Uterus (tissue), 4 donors: ENCODE results near the gene TUBB2A. TPM values are rescaled to one million over a fixed set of nuclear protein-coding genes. Genes with fewer than 3 reads are reported as not detected.
"Not testable (repeated sequence)": the region's sequence is repeated elsewhere in the genome, so short reads cannot be mapped to it uniquely, and the experiment has no call there.

ENCODE experiments used
- DNase-seq, 2 donors: peaks; one replicate each; pipeline ENCODE4 v3.0.0-alpha.2; 2019 to 2020
- H3K27ac ChIP-seq, 2 donors: fragments of 200-600 bp; sonication (generic); 1 replicate in 1 of 2; 2 replicates in 1 of 2; pipeline ENCODE4 v1.5.1; 2016 to 2018
- H3K27me3 ChIP-seq, 2 donors: fragments of 200-600 bp; sonication (generic); one replicate each; pipeline ENCODE4 v1.5.1; 2018 to 2019; ENCODE audit warnings: control low read depth in 1 of 2
- H3K36me3 ChIP-seq, 2 donors: fragments of 200-600 bp; sonication (generic); one replicate each; pipeline ENCODE4 v1.5.1; 2019; ENCODE audit warnings: control low read depth in 1 of 2
- H3K4me1 ChIP-seq, 2 donors: fragments of 200-600 bp; sonication (generic); one replicate each; pipeline ENCODE4 v1.5.1; 2018 to 2019; ENCODE audit warnings: control low read depth in 1 of 2
- H3K4me3 ChIP-seq, 2 donors: fragments of 200-600 bp; sonication (generic); 1 replicate in 1 of 2; 2 replicates in 1 of 2; pipeline ENCODE4 v1.5.1; 2018 to 2019; ENCODE audit warnings: mild to moderate bottlenecking in 1 of 2
- H3K9me3 ChIP-seq, 2 donors: fragments of 200-600 bp; sonication (generic); one replicate each; pipeline ENCODE4 v1.5.1; 2019; ENCODE audit warnings: control low read depth in 1 of 2
- CTCF ChIP-seq, 4 experiments: fragments of 200-600 bp in 2 of 4; fragments of 450-650 bp in 2 of 4; sonication (generic) in 2 of 4; IDR thresholded peaks; one replicate each; pipeline ENCODE4 v1.5.1; 2016 to 2019; ENCODE audit warnings: antibody characterized with exemption in 4 of 4, mild to moderate bottlenecking in 2 of 4, moderate library complexity in 1 of 4
- POLR2A ChIP-seq, 2 donors: fragments of 450-650 bp; IDR thresholded peaks; one replicate each; pipeline ENCODE4 v1.6.1; 2016; ENCODE audit warnings: antibody characterized with exemption in 2 of 2, mild to moderate bottlenecking in 1 of 2, moderate library complexity in 1 of 2
- intact Hi-C: fragments of 100-400 bp; cut with DNase I; formaldehyde crosslinking; loops from one replicate; pipeline ENCODE4 v1.15.1; 2023; ENCODE audit warnings: low total_unique reads
- total RNA-seq, 4 donors: library from RNA; depleted of rRNA in 3 of 4; stranded (reverse); fragments of >200 nt in 3 of 4; gene quantifications; one replicate each; pipeline versions ENCODE4 v1.1.0 to v1.2.4, GENCODE V29; 2014 to 2023
- donor health status: DM: yes; HTN: yes; CAD: no.

Gene TUBB2A
- total RNA-seq, 4 donors from 2014 or later = 21.5 to 100 (median 59.0) TPM

- Histone ChIP-seq H3K4me3 (peak overlapping the region; percentile 52 to 66), H3K36me3 (no peaks in the 10 kb centered on the region), H3K27ac (peak overlapping the region; percentile 76 to 83), H3K27me3 (no peaks in the 10 kb centered on the region), H3K4me1 (no peaks in the 10 kb centered on the region), H3K9me3 (no peaks in the 10 kb centered on the region)
- TF ChIP-seq CTCF (IDR thresholded peaks at IDR 0.05) = no peak
- TF ChIP-seq POLR2A (IDR thresholded peaks at IDR 0.05) = no peak
- intact Hi-C loops = no loop called here
- no peak for DNase-seq
Measured at GRCh38 chr6:3162067-3162497, 4.7 kb upstream of the TUBB2A start.

- no peak overlapping the region for H3K4me3 ChIP-seq
- TF ChIP-seq CTCF (IDR thresholded peaks at IDR 0.05) = no peak
- TF ChIP-seq POLR2A (IDR thresholded peaks at IDR 0.05) = no peak
- intact Hi-C loops = no loop called here
- no peaks in the 10 kb centered on the region for H3K9me3 ChIP-seq
- DNase-seq = peak in 1 of 2 donors; percentile 40
- H3K27ac ChIP-seq = peak overlapping the region; percentile 6 to 21
- H3K27me3 ChIP-seq = no peaks in the 10 kb centered on the region
- H3K36me3 ChIP-seq = no peaks in the 10 kb centered on the region
- H3K4me1 ChIP-seq = no peaks in the 10 kb centered on the region
Measured at GRCh38 chr6:3159805-3160781, 2.7 kb upstream of the TUBB2A start.

- Histone ChIP-seq H3K4me3 (peak overlapping the region; percentile 56 to 82), H3K27ac (peak overlapping the region; percentile 93 to 99)
- H3K36me3 ChIP-seq, H3K4me1 ChIP-seq, intact Hi-C loops, H3K27me3 ChIP-seq, H3K9me3 ChIP-seq: not testable (repeated sequence)
- peak; percentile 35 to 37 for DNase-seq
Measured at GRCh38 chr6:3156184-3157130, 887 bp downstream of the TUBB2A start.

GRCh38 chr6:3155416-3155815 is 1.9 kb downstream of the TUBB2A start:
- H3K9me3 ChIP-seq, intact Hi-C loops, DNase-seq, H3K4me3 ChIP-seq, H3K36me3 ChIP-seq, H3K27ac ChIP-seq, H3K27me3 ChIP-seq, H3K4me1 ChIP-seq: not testable (repeated sequence)

GRCh38 chr6:3152689-3153088 is 4.7 kb downstream of the TUBB2A start:
- no peaks in the 10 kb centered on the region for H3K9me3 ChIP-seq
- intact Hi-C loops = no loop called here
- H3K27ac ChIP-seq = no peak overlapping the region
- no peak for TF ChIP-seq POLR2A (IDR thresholded peaks at IDR 0.05)
- TF ChIP-seq CTCF (IDR thresholded peaks at IDR 0.05) = no peak
- H3K27me3 ChIP-seq = no peaks in the 10 kb centered on the region
- H3K4me1 ChIP-seq = no peaks in the 10 kb centered on the region
- no peak for DNase-seq
- H3K36me3 ChIP-seq = no peaks in the 10 kb centered on the region
- no peak overlapping the region for H3K4me3 ChIP-seq
